Stimulated activated CD4-positive, alpha-beta T cell treated with anti-CD3 and anti-CD28 coated beads, Interleukin-2, amount 100 ng/mL, for 48 hours (primary cell): Measurements from ENCODE around the gene HBG2.
"Not testable (repeated sequence)": the region's sequence is repeated elsewhere in the genome, so short reads cannot be mapped to it uniquely, and the experiment has no call there.

Experiments
- DNase-seq, 2 donors: peaks; one replicate each; pipeline ENCODE4 v3.0.0-alpha.2; 2020

HBG2 gene

GRCh38 chr11:5280582-5281102, 26.1 kb upstream of the HBG2 start:
- no peak for DNase-seq

GRCh38 chr11:5279471-5280090, 25.0 kb upstream of the HBG2 start:
- no peak for DNase-seq

GRCh38 chr11:5277807-5278382, 23.3 kb upstream of the HBG2 start:
- no peak for DNase-seq

GRCh38 chr11:5276697-5277096, 22.1 kb upstream of the HBG2 start:
- no peak for DNase-seq

GRCh38 chr11:5275369-5276110, 21.0 kb upstream of the HBG2 start:
- no peak for DNase-seq

- no peak for DNase-seq
Measured at GRCh38 chr11:5274395-5274794, 19.8 kb upstream of the HBG2 start.

- DNase-seq: no peak
Measured at GRCh38 chr11:5272395-5273017, 17.9 kb upstream of the HBG2 start.

GRCh38 chr11:5269715-5270147, 15.2 kb upstream of the HBG2 start, which contains the start of gene HBE1:
Gene HBE1, minus strand, starts transcription at chr11:5269945. Its CDS starts 55 bp downstream, at chr11:5269890.
- no peak for DNase-seq

- DNase-seq: no peak
Measured at GRCh38 chr11:5267033-5267563, 12.5 kb upstream of the HBG2 start.

- DNase-seq: no peak
Measured at GRCh38 chr11:5266609-5267008, 12.0 kb upstream of the HBG2 start.

- no peak for DNase-seq
Measured at GRCh38 chr11:5265832-5266231, 11.3 kb upstream of the HBG2 start.

- DNase-seq: no peak
Measured at GRCh38 chr11:5258543-5259262, 4.1 kb upstream of the HBG2 start.

- no peak for DNase-seq
Measured at GRCh38 chr11:5257296-5257695, 2.7 kb upstream of the HBG2 start.

GRCh38 chr11:5254023-5254422, 558 bp downstream of the HBG2 start:
- not testable (repeated sequence) for DNase-seq

- not testable (repeated sequence) for DNase-seq
Measured at GRCh38 chr11:5253440-5253839, 1.1 kb downstream of the HBG2 start.

- no peak for DNase-seq
Measured at GRCh38 chr11:5252919-5253265, 1.7 kb downstream of the HBG2 start.

- no peak for DNase-seq
Measured at GRCh38 chr11:5252192-5252918, 2.2 kb downstream of the HBG2 start.

- DNase-seq: no peak
Measured at GRCh38 chr11:5251746-5252145, 2.8 kb downstream of the HBG2 start.

- DNase-seq: no peak
Measured at GRCh38 chr11:5250543-5251204, 3.9 kb downstream of the HBG2 start.

- DNase-seq: not testable (repeated sequence)
Measured at GRCh38 chr11:5249807-5250396, 4.7 kb downstream of the HBG2 start, which contains the start of gene HBG1. Gene HBG1, minus strand, starts transcription at chr11:5249857. Its CDS starts 53 bp downstream, at chr11:5249804.

GRCh38 chr11:5248498-5248897, 6.1 kb downstream of the HBG2 start:
- DNase-seq: not testable (repeated sequence)
